ENCODE data around the gene MBTPS1. TPM values are rescaled to one million over a fixed set of nuclear protein-coding genes. Genes with fewer than 3 reads are reported as not detected.

Gene MBTPS1
- total and polyA plus RNA-seq, 2 donors from 2014 or later = 45.5 to 91.7 TPM

DNA sequence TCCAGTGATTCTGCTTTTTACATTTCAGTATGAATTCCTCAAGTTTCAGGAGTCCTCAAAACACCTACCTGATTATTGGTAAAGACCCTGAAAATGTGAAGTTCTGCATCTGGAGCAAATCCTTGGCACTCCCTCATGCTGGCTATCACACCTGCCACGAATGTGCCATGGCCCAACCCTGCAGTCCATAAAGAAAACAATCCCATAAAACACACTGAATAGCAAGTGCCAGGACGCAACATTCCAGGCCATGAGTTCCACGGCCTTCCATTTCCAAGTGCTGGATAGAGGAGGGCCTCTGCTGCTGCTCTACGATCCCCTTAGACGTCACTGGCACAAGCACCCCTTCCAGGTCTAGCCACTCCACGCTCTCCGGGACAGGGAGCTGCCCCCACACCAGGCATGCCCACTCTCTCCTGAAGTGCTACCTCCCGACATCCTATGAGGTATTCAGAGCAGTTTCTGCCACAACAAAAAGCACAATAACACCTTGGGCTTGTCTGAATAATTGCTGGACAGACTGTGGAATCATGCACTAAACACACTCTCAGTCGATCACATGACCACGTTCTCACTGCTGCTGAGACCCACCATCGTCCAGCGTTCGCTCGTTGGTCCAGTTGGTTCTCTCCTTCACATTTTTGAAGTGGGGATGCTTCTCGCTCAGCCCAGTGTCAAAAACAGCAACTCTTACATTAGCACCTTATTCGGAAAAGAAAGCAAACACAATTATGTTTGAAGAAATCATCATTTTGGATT is 23.4 kb downstream of the MBTPS1 start:
- FAIRE-seq = no peak
- H3K4me1 ChIP-seq (ENCODE audit: control insufficient read depth in 2 of 3, insufficient read depth in 2 of 3, low read depth in 1 of 3, low read length in 3 of 3) = no peaks in the 10 kb centered on the region
- no peak overlapping the region for H3K9ac ChIP-seq (ENCODE audit: low read length in 3 of 3)
- H3K27me3 ChIP-seq (ENCODE audit: control insufficient read depth, insufficient read depth, low read length) = no peaks in the 10 kb centered on the region
- DNase-seq = no peak
- H3K36me3 ChIP-seq (ENCODE audit: control insufficient read depth in 2 of 3, insufficient read depth in 3 of 3, low read length in 3 of 3) = peaks cover 3 to 76% (median 59%) of the 10 kb centered on the region in 3 donors
- no peak overlapping the region for H3K4me3 ChIP-seq (ENCODE audit: low read length in 3 of 3)
- no peaks in the 10 kb centered on the region for H3K9me3 ChIP-seq (ENCODE audit: control insufficient read depth in 2 of 3, insufficient read depth in 1 of 3, low read length in 3 of 3)
- intact Hi-C loops (cut with DNase I) = no loop called here
- TF ChIP-seq CTCF (IDR thresholded peaks at IDR 0.05; ENCODE audit: borderline replicate concordance, extremely low read depth, insufficient read depth) = no peak
- H3K27ac ChIP-seq (ENCODE audit: low read depth in 2 of 2, low read length in 2 of 2) = no peak overlapping the region

DNA sequence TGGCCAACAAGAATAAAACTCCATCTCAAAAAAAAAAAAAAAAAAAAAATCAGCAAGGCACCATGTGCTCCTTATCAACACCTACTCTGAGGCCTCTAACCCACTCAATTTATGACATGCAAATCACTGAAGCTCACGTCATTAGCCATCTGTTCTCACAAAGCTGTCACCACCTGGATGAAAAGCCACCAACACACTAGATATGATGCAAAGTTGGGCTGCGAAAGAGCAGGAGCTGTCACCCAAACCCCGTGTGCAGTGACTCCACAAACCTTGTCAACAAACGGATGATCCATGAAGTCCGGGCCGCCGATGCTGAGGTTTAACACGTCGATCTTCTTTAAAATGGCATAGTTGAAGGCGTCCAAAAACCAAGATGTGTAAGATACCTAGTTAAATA is 25.3 kb downstream of the MBTPS1 start:
- no peaks in the 10 kb centered on the region for H3K4me1 ChIP-seq (ENCODE audit: control insufficient read depth in 2 of 3, insufficient read depth in 2 of 3, low read depth in 1 of 3, low read length in 3 of 3)
- intact Hi-C loops (cut with DNase I) = no loop called here
- DNase-seq = no peak
- no peak overlapping the region for H3K9ac ChIP-seq (ENCODE audit: low read length in 3 of 3)
- H3K27ac ChIP-seq (ENCODE audit: low read depth in 2 of 2, low read length in 2 of 2) = no peak overlapping the region
- H3K36me3 ChIP-seq (ENCODE audit: control insufficient read depth in 2 of 3, insufficient read depth in 3 of 3, low read length in 3 of 3) = peaks cover 3 to 78% (median 61%) of the 10 kb centered on the region in 3 donors
- no peak for TF ChIP-seq CTCF (IDR thresholded peaks at IDR 0.05; ENCODE audit: borderline replicate concordance, extremely low read depth, insufficient read depth)
- H3K4me3 ChIP-seq (ENCODE audit: low read length in 3 of 3) = no peak overlapping the region
- H3K27me3 ChIP-seq (ENCODE audit: control insufficient read depth, insufficient read depth, low read length) = no peaks in the 10 kb centered on the region
- FAIRE-seq = no peak
- H3K9me3 ChIP-seq (ENCODE audit: control insufficient read depth in 2 of 3, insufficient read depth in 1 of 3, low read length in 3 of 3) = no peaks in the 10 kb centered on the region

- no peak for DNase-seq
These were observed 26.5 kb downstream of the MBTPS1 start for GRCh38 chr16:84090211-84090610.

More at GRCh38 chr16:84090211-84090610, 26.5 kb downstream of the MBTPS1 start:
- H3K4me1 ChIP-seq (ENCODE audit: control insufficient read depth in 2 of 3, insufficient read depth in 2 of 3, low read depth in 1 of 3, low read length in 3 of 3) = no peaks in the 10 kb centered on the region
- H3K9ac ChIP-seq (ENCODE audit: low read length in 3 of 3) = no peak overlapping the region
- TF ChIP-seq CTCF (IDR thresholded peaks at IDR 0.05; ENCODE audit: borderline replicate concordance, extremely low read depth, insufficient read depth) = no peak
- FAIRE-seq = no peak
- peaks cover 3 to 72% (median 62%) of the 10 kb centered on the region in 3 donors for H3K36me3 ChIP-seq (ENCODE audit: control insufficient read depth in 2 of 3, insufficient read depth in 3 of 3, low read length in 3 of 3)
- no peak overlapping the region for H3K27ac ChIP-seq (ENCODE audit: low read depth in 2 of 2, low read length in 2 of 2)
- H3K9me3 ChIP-seq (ENCODE audit: control insufficient read depth in 2 of 3, insufficient read depth in 1 of 3, low read length in 3 of 3) = no peaks in the 10 kb centered on the region
- no peaks in the 10 kb centered on the region for H3K27me3 ChIP-seq (ENCODE audit: control insufficient read depth, insufficient read depth, low read length)
- no peak overlapping the region for H3K4me3 ChIP-seq (ENCODE audit: low read length in 3 of 3)
- intact Hi-C loops (cut with DNase I) = no loop called here

All from kidney (tissue), 14 donors.